ENCODE data around the gene RESP18.

RESP18 gene

DNA sequence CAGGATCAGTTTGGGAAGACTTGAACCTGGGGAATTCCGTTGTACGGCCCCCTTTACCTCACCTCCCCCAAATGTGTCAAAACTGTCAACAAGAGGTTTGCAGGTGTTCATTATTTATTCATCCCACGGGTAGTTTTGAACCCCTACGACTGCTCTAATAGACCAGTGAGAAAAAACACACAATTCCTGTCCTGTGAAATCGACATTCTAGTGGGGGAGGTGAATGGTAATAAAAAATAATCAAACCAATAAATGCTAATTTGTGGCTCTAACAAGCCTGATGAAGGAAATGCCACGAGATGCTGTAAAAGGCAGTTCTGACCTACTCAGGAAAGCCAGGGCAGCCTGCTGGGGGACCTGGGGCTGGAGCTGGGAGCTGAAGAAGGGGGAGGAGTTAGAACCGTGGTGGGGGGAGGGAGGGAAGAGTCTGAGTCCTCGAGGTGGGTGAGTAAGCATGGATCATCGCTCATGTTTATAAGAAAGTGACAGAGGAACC lies 53.8 kb downstream of the RESP18 start:
- in situ Hi-C loops (cut with HindIII; ENCODE audit: low sequenced_read_pairs): no loop called here

DNA sequence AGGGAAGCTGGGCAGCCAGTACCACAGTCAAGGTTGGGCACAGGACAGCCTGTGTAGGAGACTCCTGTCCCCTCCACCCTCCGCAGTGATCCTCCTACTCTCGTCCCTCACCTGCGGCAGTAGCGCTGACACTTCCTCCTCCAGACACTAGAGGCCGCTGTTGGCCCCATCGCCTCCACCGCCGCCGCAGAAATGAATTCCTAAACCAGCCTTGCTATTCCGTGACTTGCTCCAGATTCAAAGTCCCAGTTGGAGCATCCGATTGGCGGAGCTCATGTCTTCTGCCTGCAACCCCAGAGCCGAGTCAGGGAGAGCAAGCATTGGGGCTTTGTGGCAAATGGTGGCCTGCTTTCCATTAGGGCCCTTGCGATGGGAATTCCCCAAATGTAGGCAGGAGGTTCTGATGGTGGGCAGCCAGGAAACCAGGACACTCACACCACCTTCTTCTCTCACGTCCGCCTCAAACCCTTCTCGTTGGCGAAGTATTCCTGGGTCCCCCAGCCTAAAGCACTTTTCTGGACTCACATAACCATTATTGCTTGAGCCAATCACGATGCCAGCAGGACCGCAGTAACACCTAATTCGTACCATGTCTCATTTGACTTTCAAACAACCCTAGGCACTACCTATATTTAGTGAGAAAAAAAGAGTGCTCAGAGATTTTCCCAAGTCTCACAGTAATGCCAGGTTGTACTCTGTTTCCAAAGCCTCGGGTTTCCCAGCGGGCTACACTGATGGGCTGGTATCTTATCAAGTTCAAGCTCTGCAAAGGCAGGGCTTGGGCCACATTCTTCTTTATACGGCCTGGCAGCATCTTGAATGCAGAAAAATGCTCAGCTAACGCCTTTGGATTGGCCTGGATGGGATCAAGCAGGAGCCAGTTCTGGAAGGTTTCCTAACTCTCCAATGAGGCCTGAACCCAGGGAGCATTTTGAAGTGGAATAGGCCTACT lies 54.6 kb downstream of the RESP18 start:
- in situ Hi-C loops (cut with HindIII; ENCODE audit: low sequenced_read_pairs): no loop called here
